ENCODE measurements around the gene INO80C.

INO80C gene

GRCh38 chr18:35430721-35431373 lies 66.9 kb downstream of the INO80C start:
- no peak for DNase-seq (ENCODE audit: low read depth)

- DNase-seq (ENCODE audit: low read depth) = no peak
Observed at GRCh38 chr18:35426786-35427185, 71.0 kb downstream of the INO80C start.

- no peak for DNase-seq (ENCODE audit: low read depth)
Observed at GRCh38 chr18:35424356-35424755, 73.4 kb downstream of the INO80C start.

- no peak for DNase-seq (ENCODE audit: low read depth)
Observed at GRCh38 chr18:35422237-35422636, 75.5 kb downstream of the INO80C start.

- no peak for DNase-seq (ENCODE audit: low read depth)
Observed at GRCh38 chr18:35418610-35419009, 79.2 kb downstream of the INO80C start.

Measured in activated gamma-delta T cell treated with anti-CD3 and anti-CD28 coated beads, Interleukin-2, amount 50 U/mL, for 16 hours (primary cell).